Natural killer cell (primary cell): Measurements from ENCODE around the gene ZNF592. TPM values are rescaled to one million over a fixed set of nuclear protein-coding genes. Genes with fewer than 3 reads are reported as not detected.

Experiments
- ATAC-seq, 3 donors: fragments of 150-1000 bp in 2 of 3; fragments of 200-7000 bp in 1 of 3; cut with Tn5 transposase; 1 replicate in 1 of 3; 2 replicates in 2 of 3; pipeline ENCODE4 v1.10.0; 2021; ENCODE audit warnings: mild to moderate bottlenecking in 2 of 3, moderate library complexity in 2 of 3
- DNase-seq, 2 donors: peaks; one replicate each; pipeline versions ENCODE4 v3.0.0 to v3.0.0-alpha.2; 2013 to 2021; ENCODE audit warnings: mixed read lengths in 1 of 2
- H3K27ac ChIP-seq: one replicate; pipeline ENCODE4 v1.5.1; 2013; ENCODE audit warnings: mild to moderate bottlenecking, low read length
- H3K27me3 ChIP-seq: one replicate; pipeline ENCODE4 v1.6.1; 2013; ENCODE audit warnings: low read length; ENCODE audit not compliant: control insufficient read depth, insufficient read depth
- H3K36me3 ChIP-seq: one replicate; pipeline ENCODE4 v1.6.1; 2013; ENCODE audit warnings: low read length; ENCODE audit not compliant: control insufficient read depth, insufficient read depth
- H3K4me1 ChIP-seq: one replicate; pipeline ENCODE4 v1.6.1; 2013; ENCODE audit warnings: low read length; ENCODE audit not compliant: control insufficient read depth, insufficient read depth
- H3K4me3 ChIP-seq: one replicate; pipeline ENCODE4 v1.5.1; 2013; ENCODE audit warnings: low read length
- H3K9me3 ChIP-seq: one replicate; pipeline ENCODE4 v1.6.1; 2013; ENCODE audit warnings: low read length; ENCODE audit not compliant: control insufficient read depth, insufficient read depth
- H3K27ac Mint-ChIP-seq, 2 donors: one replicate each; pipeline ENCODE4 v1.8.0; 2022; ENCODE audit warnings: mild to moderate bottlenecking in 2 of 2, mixed read lengths in 2 of 2, moderate library complexity in 1 of 2
- H3K27me3 Mint-ChIP-seq, 2 donors: one replicate each; pipeline ENCODE4 v1.8.0; 2022; ENCODE audit warnings: low read depth in 2 of 2, mixed read lengths in 2 of 2
- H3K36me3 Mint-ChIP-seq: one replicate; pipeline ENCODE4 v1.8.0; 2022; ENCODE audit warnings: mixed read lengths
- H3K4me1 Mint-ChIP-seq, 2 donors: one replicate each; pipeline ENCODE4 v1.8.0; 2022; ENCODE audit warnings: mixed read lengths in 2 of 2
- H3K4me3 Mint-ChIP-seq: one replicate; pipeline ENCODE4 v1.8.0; 2022; ENCODE audit warnings: mild to moderate bottlenecking, moderate library complexity, mixed read lengths
- H3K9me3 Mint-ChIP-seq, 2 donors: one replicate each; pipeline ENCODE4 v1.8.0; 2022; ENCODE audit warnings: mixed read lengths in 2 of 2
- CTCF ChIP-seq: fragments of 200-600 bp; IDR thresholded peaks from one replicate; pipeline ENCODE4 v1.8.0; 2022; ENCODE audit warnings: antibody characterized with exemption
- WGBS: methylation state at CpG from one replicate; pipeline ENCODE4 v1.1.7; 2013; ENCODE audit warnings: missing lambda C conversion rate; ENCODE audit not compliant: insufficient coverage; 5-methylcytosine and 5-hydroxymethylcytosine counted together
- intact Hi-C: fragments of 100-400 bp; cut with micrococcal nuclease; formaldehyde crosslinking; loops from one replicate; pipeline ENCODE4 v1.14.2; 2022
- total RNA-seq, 4 donors: library from RNA; stranded (reverse); fragments of 120-200 nt in 1 of 4; gene quantifications; one replicate each; pipeline versions ENCODE4 v1.2.3 to v1.2.4, GENCODE V29; 2013 to 2022

The ZNF592 gene
- total RNA-seq, 3 donors from 2014 or later (not counting 1 experiment from before 2014, with no cell fraction given): 38.0 to 43.8 (median 39.1) TPM

GRCh38 chr15:84832448-84833040 is 84.2 kb downstream of the ZNF592 start:
- TF ChIP-seq CTCF: no peak
- no peaks in the 10 kb centered on the region for H3K27me3 ChIP-seq
- no peak overlapping the region for H3K4me3 Mint-ChIP-seq
- no peak overlapping the region for H3K27ac Mint-ChIP-seq
- intact Hi-C loops: no loop called here
- no peaks in the 10 kb centered on the region for H3K4me1 Mint-ChIP-seq
- DNase-seq (no peak), ATAC-seq (no peak)
- no peaks in the 10 kb centered on the region for H3K36me3 Mint-ChIP-seq
- H3K4me3 ChIP-seq: no peak overlapping the region
- H3K9me3 Mint-ChIP-seq: no peaks in the 10 kb centered on the region
- peaks cover 0 to 7% of the 10 kb centered on the region in 2 donors for H3K27me3 Mint-ChIP-seq
- H3K36me3 ChIP-seq: no peaks in the 10 kb centered on the region
- no peaks in the 10 kb centered on the region for H3K9me3 ChIP-seq
- no peak overlapping the region for H3K27ac ChIP-seq
- no peaks in the 10 kb centered on the region for H3K4me1 ChIP-seq
- 88% methylated on average over 2 of the region's 2 CpGs for whole genome bisulfite sequencing

GRCh38 chr15:84833447-84834228 is 85.2 kb downstream of the ZNF592 start:
- no peak overlapping the region for H3K4me3 Mint-ChIP-seq
- peaks cover 0 to 3% of the 10 kb centered on the region in 2 donors for H3K4me1 Mint-ChIP-seq
- no peaks in the 10 kb centered on the region for H3K9me3 Mint-ChIP-seq
- peaks cover 0 to 7% of the 10 kb centered on the region in 2 donors for H3K27me3 Mint-ChIP-seq
- 77% methylated on average over 4 of the region's 4 CpGs for WGBS
- H3K27me3 ChIP-seq: no peaks in the 10 kb centered on the region
- no peaks in the 10 kb centered on the region for H3K36me3 ChIP-seq
- no peaks in the 10 kb centered on the region for H3K4me1 ChIP-seq
- no peak overlapping the region for H3K27ac ChIP-seq
- ATAC-seq: no peak
- no peaks in the 10 kb centered on the region for H3K9me3 ChIP-seq
- no peak for DNase-seq
- H3K27ac Mint-ChIP-seq: no peak overlapping the region
- H3K4me3 ChIP-seq: no peak overlapping the region
- H3K36me3 Mint-ChIP-seq: no peaks in the 10 kb centered on the region
- no peak for TF ChIP-seq CTCF
- intact Hi-C loops: no loop called here

- Mint-ChIP-seq H3K4me1 (peaks cover 0 to 3% of the 10 kb centered on the region in 2 donors), H3K4me3 (no peak overlapping the region), H3K9me3 (no peaks in the 10 kb centered on the region), H3K27ac (no peak overlapping the region), H3K36me3 (no peaks in the 10 kb centered on the region), H3K27me3 (peaks cover 0 to 7% of the 10 kb centered on the region in 2 donors)
- WGBS: 83% methylated on average over 4 of the region's 4 CpGs
- H3K27me3 ChIP-seq: no peaks in the 10 kb centered on the region
- intact Hi-C loops: no loop called here
- ATAC-seq (no peak), DNase-seq (no peak)
- H3K27ac ChIP-seq: no peak overlapping the region
- H3K4me3 ChIP-seq: no peak overlapping the region
- H3K36me3 ChIP-seq: no peaks in the 10 kb centered on the region
- TF ChIP-seq CTCF: no peak
- no peaks in the 10 kb centered on the region for H3K9me3 ChIP-seq
- H3K4me1 ChIP-seq: no peaks in the 10 kb centered on the region
Measured at GRCh38 chr15:84834229-84834955, 86.0 kb downstream of the ZNF592 start.
